RPMI7951 (cell line): ENCODE measurements around the gene NR2F1. TPM values are rescaled to one million over a fixed set of nuclear protein-coding genes. Genes with fewer than 3 reads are reported as not detected.
A peak's percentile ranks its signal among the peaks of the same experiment; 100 is the strongest.

Experiments used
- DNase-seq: peaks from one replicate; pipeline ENCODE4 v3.0.0-alpha.2; 2012; ENCODE audit warnings: low read depth
- total RNA-seq: library from RNA; depleted of rRNA; stranded (reverse); fragments of >200 nt; shearing (Covaris generic); gene quantifications from 2 replicates; pipeline ENCODE4 v1.2.3, GENCODE V29; 2014

The NR2F1 gene
- total RNA-seq, 1 experiment from 2014 or later = 17.1 TPM

DNA sequence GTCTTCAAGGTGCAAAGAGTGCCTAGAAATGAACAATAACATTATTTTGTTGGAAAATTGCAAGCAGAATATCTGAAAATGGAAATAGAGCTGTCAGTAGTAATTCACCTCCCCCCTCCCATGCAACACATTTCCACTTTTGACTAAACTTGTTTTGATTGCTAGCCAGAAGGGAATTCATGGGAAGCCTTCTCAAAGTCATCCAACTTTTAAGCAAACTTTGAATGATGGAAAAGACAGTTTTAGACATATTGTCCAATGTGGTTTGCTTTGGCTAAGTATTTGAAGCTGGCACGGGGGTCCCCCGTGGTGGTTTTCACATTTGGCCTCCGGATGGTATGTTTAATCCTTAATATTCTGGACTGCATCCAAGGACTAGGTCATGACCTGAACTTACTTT, 7.5 kb downstream of the NR2F1 start:
- DNase-seq = no peak

DNA sequence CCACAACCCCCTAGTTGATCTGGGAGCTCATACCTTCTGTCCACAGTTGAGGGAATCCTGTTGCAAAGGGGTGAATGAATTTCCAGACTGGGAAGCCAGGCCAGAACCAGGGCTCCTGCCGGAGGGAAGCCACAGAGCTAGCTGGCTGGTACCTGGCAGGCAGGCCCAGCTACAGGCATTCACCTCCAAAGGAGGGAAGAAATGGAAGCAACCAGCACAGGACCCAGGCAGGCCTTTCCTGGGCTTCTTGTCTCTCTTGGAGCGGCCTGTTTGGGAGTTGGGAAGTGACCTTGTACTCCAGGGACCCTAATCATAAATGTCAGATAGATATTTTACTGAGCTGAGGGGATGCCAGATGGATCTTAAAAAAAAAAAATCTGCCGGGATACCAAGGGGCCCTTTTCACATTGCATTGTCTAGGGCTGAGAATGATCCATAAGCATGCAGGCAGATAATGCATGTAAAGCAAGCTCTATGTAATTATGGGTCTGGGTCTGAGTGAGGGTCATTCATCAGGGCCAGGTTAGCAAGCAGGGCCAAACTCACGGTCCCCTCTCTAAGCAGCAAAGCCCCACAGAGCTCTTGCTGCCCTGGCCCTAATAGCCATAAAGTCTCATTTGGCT, 8.4 kb downstream of the NR2F1 start:
- no peak for DNase-seq

DNA sequence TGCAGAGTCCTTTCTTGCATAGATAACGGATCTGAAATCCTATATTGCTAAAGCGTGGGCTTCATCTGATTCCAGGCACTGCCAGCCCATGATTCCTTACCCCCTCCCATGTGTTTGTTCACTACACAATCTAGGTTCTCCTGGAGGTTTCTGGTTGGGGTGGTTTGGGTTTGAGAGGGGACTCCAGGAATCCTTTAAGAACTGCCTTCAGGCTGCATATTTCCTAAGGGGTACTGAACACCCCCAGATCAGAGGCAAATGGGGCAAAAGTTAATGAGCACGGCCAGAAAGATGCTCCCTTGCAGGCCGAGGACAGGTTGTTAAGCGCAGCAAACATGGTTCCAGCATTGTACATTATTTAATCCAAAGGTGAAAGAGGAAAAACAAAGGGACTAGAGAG, 9.9 kb downstream of the NR2F1 start:
- no peak for DNase-seq

DNA sequence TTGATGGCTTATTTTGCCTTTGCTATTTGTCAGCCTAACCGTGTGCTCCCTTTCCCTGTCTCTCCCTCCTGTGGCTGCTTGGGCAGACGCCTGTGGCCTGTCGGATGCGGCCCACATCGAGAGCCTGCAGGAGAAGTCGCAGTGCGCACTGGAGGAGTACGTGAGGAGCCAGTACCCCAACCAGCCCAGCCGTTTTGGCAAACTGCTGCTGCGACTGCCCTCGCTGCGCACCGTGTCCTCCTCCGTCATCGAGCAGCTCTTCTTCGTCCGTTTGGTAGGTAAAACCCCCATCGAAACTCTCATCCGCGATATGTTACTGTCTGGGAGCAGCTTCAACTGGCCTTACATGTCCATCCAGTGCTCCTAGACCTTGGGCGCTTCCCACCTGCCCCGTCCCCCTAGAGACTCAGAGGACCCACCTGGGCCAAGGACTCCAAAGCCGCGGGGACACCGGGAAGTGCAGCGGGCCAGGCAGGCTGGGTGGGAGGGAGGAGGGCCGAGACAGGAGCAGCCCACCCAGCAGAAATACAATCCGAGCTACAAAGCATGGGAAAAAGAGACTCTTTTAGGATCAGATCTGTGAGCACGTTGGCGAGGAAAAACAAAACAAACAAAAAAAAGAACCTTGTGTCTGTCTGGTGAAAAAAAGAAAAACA, 10.6 kb downstream of the NR2F1 start:
- DNase-seq = no peak

DNA sequence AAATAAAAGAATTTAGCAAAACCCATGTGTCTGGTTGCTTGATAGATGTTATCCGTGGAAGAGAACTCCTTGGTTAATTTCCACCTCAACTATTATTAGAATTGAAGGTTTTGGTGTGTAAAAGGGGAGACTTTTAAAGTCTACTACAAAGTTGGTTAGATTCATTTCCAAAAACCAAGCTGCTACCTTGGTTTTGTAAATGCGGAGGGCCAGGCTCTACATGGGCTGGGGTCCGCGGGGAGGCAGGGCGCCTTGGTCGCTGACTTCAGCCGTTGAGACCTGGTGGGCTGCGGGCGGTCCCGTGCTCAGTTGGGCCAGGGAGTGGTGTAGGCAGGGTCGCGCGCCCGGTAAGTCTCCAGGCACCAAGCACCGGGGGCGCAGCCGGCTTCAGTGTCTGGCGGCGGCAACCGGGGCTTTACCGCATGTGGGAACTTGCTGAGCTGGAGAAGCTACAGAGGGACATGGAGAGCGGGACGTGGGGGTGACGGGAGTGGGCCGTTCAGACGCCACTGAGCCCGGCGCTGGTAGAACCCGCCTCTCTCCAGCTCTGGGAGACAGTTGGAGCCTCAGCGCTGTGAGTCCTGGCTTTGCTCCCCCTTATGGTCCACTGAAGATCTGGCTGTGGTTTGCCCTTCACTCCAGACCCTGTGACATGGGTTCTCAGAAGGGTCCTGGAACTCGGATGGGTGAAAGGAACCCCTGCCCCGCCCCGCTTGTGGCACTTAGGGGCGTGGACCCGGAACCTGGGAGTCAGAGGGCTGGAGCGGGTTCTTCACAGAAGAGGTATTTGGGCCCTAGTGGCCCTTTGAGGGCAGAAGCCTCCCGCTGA, 11.8 kb downstream of the NR2F1 start:
- DNase-seq = no peak

DNA sequence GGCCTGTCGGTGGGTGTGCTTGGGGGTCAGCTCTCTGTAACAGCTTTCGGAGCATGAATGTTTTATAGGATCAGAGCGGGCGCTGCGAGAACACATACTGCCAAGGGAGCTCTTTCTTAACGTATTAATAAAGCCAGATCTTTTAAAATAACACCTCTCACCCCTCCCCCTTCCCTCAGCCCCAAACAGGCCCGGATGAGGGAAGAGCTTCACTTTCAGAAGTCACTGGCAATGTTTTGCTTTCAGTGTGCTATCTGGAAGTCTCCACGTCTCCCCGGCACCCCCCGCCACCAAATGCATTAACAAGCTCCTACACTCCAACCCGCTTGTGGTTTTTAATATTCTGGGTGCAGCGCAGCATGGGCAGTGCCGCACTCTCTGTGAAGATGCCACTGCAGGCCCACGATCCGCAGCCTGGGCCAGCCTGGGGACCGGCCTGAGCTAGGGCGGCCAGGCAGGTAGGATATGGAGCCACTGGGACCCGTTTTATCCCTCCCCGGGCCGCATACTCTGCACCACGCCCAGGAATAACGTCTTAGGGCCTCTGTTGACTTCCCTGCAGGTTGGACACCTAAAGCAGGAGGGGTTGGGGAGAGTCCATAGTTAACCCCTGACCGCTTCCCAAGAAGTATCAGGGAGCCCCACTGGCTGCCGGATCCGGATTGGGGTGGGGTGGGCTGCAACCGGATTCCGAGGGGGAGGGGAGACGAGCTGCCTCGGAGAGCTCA, 12.6 kb downstream of the NR2F1 start:
- no peak for DNase-seq

DNA sequence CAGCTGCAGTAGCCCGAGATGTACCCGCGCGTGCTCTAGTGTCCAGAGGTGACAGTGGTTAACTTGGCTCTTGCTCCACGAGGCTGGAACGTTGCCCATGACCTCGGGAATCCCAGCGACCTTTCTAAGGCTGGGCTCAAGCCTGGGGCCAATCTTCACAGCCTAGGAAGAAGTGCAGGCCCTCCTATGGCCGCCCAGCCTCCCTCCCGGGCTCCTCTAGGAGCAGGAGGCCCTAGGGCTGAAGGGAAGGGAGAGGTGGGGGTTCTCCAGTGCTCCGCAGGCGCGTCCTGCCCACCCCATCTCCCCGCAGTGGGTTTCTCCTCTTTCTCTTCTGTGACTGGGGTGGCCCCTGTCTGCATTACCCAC, 13.3 kb downstream of the NR2F1 start:
- DNase-seq = no peak

DNA sequence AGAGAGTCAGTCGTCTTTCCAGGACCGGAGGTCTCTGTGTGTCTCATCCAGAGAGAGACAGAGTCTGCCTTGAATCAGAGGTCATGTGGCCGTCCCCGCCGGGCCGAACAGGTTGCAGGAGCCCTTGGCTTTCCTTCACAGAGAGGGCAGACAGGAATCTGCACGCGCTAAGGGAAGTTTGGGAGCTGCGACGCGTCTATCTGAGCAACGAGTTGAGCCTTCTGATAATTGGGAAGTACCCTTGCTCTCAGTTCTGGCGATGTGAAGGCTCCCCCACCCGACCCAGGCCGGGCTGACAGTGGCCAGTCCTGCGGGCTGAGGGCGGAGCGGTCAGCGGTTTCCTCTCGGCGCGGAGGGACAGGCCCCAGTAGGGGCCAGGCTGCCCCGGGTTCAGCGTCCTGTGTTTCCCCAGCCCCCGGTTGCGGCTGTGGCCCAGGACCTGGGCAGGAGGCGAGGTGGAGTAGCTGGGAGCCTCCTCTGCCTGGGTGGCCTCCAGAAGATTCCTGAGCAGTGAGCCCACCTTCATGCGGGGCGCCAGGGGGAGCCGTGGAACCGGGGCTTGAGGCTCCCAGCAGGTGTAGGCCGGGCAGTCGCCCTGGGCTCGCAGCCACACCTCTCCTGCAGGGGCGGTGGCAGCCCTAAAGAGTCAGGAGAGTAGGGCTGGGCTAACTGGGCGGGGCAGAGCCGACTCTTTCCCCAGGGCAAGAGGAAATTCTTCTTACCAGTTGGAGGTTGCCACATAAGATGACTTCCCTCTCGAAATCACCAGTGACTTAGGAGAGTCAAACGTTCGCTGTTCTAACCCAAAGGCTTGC, 13.9 kb downstream of the NR2F1 start:
- no peak for DNase-seq

DNA sequence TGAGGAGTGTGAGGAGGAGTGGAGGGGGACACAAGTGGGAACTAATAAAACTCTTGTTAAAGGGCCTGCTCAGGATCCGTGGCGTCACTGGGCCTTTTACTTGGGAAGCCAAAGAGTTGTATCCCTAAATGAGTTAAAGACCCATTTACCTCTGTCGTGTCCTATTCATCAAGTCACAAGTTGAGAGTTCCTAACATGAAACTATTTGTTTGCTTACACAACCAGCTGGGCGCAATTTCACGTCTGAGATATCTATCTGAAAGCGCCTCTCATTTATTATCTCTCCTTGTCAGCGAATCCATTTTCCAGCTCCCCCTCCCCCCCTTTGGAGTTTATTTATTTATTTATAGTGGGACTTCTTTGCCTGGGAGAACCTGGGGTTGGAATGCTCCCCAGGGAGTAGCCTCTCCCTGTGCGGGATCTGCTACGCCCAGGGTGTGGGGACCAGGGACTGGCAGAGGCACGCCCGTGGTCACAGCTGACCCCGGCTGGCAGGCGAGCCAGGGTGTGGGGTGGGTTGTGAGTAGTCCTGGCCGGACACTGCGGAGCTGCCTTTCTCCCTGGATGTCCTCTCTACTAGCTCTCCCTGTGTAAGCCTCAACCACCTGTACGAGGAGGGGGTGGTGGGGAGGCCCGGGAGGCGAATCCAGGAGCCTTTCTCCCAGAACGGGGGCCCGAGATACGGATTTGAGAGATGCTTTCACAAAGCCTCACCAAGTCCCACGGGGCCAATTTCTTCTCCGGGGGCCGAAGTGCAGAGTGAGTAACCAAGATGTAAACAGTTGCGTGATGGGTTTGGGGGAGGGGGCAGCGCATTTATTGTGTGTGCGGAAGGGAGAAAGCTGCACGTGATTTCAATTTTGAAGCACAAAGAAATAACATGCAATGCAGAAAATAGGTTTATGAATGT, 15.3 kb downstream of the NR2F1 start:
- no peak for DNase-seq

DNA sequence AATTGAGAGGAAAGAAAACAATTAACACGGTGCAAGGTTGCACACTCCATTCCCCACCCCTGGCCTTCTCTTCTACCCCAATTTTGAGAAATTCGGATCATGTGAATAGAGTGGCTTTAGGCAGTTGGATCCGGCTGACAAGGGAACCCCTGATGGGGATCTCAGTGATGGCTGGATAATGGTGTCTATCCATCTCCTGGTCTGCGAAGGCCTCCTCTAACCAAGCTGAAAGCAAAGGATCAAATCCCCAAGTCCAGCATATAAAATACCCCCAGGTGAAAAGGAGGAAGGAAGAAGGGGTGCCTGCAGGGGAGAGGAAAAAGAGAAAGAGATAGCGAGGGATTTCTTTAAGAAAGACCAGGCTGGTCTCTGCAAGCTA, 16.0 kb downstream of the NR2F1 start:
- no peak for DNase-seq

DNA sequence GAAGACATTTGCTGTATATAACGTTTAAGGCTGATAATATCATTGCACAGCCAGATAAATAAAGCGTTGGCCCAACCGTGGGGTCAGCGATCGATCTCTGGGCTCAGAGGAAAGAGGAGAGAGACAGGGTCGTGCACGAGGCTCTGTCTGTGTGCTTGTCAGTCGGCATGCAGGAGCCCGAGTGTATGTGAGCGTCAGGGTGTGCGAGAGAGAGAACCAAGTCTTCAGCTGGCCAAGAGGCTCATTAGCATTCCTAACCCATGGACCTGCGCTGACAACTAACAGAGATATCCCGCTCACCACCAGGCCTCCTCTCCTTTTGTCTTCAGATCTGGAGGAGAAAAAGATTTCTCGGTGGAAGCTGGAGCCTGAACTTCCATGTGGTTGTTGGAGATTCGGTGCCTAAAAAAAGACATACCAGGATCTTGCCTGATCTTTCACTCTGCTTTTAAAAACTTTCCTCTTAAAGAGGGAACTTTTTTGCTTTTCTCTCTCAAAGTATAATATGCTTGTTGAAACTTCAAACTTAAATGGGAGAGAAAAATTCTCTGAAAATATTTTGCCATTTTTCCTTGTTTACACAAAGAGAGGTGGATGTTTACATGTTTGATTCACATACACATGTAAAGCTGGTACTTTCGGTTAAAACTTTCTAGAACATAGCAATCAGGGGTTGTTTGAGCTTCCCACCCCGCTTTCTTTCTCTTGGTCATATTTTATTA, 16.5 kb downstream of the NR2F1 start:
- no peak for DNase-seq

DNA sequence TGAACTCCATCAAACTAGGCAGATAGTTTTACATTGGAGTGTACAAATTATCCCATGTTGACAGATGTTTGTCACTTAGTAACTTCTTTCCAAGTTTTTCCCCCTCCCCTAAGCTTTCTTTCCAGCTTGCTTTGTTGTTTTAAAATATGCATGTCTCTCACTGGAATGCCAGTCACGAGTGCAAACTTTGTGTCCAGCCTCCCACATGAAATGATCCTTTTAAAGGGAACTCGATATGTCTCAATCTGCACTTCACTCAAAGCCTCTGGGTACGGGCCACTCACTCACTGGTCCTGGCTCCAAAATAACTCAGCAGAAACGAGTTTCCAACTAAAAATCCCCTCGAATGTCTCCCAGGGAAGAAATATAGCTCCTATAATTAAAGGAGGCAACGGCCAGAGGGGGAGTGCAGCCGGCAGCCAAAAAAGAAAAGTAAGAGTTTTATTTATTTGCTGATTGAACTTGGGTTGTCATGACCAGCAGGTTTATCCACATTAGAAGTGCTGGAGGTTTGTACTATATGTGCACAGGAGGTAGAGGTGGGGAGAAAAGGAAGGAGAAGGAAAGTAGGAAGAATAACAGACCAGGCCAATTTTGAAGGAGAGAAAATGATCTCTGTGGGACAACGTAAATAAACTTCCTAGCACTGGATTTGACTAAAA, 17.5 kb downstream of the NR2F1 start:
- DNase-seq = peak; percentile 28

DNA sequence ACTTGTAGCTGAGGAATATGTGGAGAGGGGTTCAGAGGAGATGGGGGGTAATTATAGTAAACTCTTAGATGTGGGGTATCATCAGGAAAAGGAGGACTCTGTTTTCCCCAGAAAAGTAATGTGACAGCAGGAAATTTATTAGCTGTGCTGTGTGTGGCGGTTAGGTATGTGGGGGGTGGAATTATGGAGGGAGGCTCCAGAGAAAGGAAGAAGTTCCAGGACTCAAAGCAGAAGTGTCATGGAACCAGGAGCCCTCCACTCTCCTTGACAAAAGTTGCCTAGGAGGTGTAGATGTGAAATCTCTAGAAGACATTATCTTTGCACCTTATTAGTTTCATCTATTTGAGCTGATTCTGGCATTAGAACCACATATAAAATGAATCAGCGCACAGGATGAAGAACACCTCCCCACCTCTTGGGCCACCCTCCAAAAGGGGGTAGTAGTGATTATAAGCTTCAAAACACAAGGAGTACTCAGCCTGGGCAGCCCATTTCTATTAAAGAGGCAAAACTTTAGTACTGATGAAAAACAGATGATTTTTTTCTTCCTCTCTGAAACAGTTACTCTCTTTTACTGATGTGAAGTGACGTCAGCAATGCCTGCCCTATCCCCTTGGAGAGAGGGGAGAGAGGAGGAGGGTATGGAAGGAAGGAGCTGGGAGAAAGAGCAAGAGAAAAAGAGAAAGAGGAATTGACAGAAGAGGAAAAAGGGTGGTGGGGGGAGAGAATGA, 18.2 kb downstream of the NR2F1 start:
- no peak for DNase-seq

DNA sequence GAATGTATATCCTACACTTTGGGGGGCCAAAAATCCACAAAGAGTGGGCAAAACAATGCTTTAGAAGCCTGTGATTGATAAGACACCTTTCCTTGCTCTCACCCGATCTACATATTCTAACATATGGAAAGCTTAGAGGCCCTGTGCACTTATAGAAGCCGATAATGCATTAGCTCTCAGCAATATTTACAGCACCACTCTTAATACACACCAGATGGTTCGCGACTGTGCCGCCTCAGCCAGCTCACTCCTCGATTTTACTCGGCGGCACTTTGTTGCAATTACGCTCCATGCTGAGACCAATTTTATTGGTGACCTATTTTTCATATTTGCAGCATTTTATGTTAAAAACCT, 18.8 kb downstream of the NR2F1 start:
- DNase-seq = no peak

DNA sequence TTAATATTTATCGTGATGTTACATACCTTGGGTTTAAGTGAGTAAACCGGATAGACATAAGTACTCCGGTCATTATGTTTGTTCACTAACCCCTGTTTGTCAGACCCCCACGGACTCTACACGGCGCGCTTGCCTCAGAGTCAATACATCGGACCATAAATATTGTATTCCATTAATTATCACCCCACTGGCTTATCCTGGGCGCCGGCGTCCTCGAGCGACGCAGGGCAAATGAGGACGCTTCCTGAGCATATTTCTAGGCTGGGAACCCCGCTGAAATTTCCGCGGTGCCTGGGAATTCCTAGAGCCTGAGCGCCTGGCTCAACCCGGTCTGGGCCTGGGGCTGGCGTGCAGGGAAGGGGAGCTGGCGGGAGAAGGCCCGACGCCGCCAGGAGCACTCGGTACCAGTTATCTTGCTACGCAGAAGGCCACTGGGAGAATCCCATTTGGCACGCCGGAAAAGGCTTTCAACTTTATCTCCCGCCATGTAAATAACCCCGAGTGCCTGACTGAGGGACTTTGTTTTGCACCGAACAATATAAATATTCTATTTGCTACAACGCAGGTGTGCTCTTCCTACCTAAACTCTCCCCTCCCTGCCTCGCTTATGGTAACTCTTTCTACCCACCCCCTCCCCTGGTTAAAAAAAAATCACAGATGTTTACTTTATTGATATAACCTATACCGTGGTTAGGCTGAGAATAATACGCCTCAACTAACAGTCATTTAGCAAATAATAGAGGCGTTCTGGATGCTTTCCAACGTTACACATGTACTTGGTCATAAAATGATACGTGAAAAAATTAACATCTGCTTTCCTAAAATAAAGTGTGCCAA, 19.4 kb downstream of the NR2F1 start:
- DNase-seq = no peak

DNA sequence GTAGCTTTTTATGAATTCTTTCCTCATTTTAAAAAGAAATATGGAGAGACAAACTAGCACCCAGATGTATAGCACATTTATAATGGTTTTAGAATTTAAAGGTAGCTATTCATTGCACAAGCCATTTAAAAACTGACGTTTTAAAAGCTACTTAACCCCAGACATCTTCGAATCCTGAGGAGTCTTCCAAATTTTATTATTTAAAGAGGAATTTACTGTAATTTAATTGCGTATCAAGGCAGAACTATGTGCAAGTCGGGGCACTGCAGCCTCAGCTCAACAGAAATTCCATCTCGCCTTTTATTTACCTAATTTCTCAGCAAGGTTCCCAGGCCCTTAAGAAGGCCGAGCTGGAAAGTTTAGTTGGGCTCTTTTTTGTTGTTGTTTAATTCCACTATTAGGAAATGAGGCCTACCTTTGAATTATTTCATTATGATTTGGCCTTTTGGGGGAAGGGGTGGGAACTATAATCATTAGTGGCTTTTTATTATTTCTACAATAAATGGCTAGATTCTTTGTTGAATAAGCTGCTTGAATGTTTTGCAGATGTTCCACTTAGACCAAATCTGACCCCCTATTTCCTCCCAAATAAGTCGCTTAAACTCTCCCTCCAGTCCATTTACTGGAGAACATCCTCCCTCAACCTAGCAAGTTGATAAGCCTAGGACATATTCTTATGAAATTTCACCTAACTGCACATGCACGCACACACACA, 20.2 kb downstream of the NR2F1 start:
- DNase-seq = no peak
